Left lung (tissue), 10 donors: ENCODE results near the gene DYNLT2. TPM values are rescaled to one million over a fixed set of nuclear protein-coding genes. Genes with fewer than 3 reads are reported as not detected.

ENCODE experiments used
- ATAC-seq: fragments of 200-7000 bp; cut with Tn5 transposase; one replicate; pipeline ENCODE4 v1.9.1; 2020; ENCODE audit warnings: moderate library complexity
- DNase-seq, 4 donors: peaks; one replicate each; pipeline ENCODE4 v3.0.0-alpha.2; 2013 to 2020
- H3K27ac ChIP-seq, 2 donors: fragments of 200-600 bp; sonication (generic) in 1 of 2; one replicate each; pipeline versions ENCODE4 v1.5.0 to v1.8.0; 2020 to 2021
- H3K27me3 ChIP-seq, 2 donors: fragments of 200-600 bp; sonication (generic) in 1 of 2; one replicate each; pipeline versions ENCODE4 v1.5.0 to v1.8.0; 2020 to 2021
- H3K36me3 ChIP-seq, 2 donors: fragments of 200-600 bp; sonication (generic) in 1 of 2; one replicate each; pipeline versions ENCODE4 v1.5.0 to v1.8.0; 2020 to 2021
- H3K4me1 ChIP-seq, 2 donors: fragments of 200-600 bp; one replicate each; pipeline ENCODE4 v1.8.0; 2021
- H3K4me3 ChIP-seq, 2 donors: fragments of 200-600 bp; sonication (generic) in 1 of 2; one replicate each; pipeline versions ENCODE4 v1.5.0 to v1.8.0; 2020 to 2021; ENCODE audit warnings: mild to moderate bottlenecking in 1 of 2
- H3K9me3 ChIP-seq, 2 donors: fragments of 200-600 bp; sonication (generic) in 1 of 2; one replicate each; pipeline versions ENCODE4 v1.5.0 to v1.8.0; 2020 to 2021
- intact Hi-C, 2 donors: fragments of 100-400 bp; cut with DNase I; formaldehyde crosslinking; loops; one replicate each; pipeline versions ENCODE4 v1.11.2 to v1.14.2; 2022
- polyA plus RNA-seq, 6 donors: library from polyadenylated mRNA; unstranded; fragments of 120-200 nt; gene quantifications; one replicate each; pipeline ENCODE4 v1.2.1, GENCODE V29; 2013; ENCODE audit not compliant: insufficient read length in 6 of 6
- total RNA-seq, 2 donors: library from RNA; stranded (reverse); fragmentation: NEBNext Ultra II Directional; extraction: Animal tissue kit (Norgen Biotek cat#: 25700); gene quantifications; one replicate each; pipeline ENCODE4 v1.2.1, GENCODE V29; 2021
- TF ChIP-seq, protein P1 (sequence below), 2 donors: fragments of 200-600 bp; sonication (generic) in 1 of 2; IDR thresholded peaks; one replicate each; pipeline versions ENCODE4 v1.5.0 to v1.8.0; 2021; ENCODE audit warnings: antibody characterized with exemption in 2 of 2
- donor health status: DM: no; HTN: yes; CAD: no.
- donor health status: DM: no; HTN: no; CAD: no.

Gene DYNLT2
- total and polyA plus RNA-seq, 8 donors = 1.4 to 10.6 (median 6.1) TPM

DNA sequence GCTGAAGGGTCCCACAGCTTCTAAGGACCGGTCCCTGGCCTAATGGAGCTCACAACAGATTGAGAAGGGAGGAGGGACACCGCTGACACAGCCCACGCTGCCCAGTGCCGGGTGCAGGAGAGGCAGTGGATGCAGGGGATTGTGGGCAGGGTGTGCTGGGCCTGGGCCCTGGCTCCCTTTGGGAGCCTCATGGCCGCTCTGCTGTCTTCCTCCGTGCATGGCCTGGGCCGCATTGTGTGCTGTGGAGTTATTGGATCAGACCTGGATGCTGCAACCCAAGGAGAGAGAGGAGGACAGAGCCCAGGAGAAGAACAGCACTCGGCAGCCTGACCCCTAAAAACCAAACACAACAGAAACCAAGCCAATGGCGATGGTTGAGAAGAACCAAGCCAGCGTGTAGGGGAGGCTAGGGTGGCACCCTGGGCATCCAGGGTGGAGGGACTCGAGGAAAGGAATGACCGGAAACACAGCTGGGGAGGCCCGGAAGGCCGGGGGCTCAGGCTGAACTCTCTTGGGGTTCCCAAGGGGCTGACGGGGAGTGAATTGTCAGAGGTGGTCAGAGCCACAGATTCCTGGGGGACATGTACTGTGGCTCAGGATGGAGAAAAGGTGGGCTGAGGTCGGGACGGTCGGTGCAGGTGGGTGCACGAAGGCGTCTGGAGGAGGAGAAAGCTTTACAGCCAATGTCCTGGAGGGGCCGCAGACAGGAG, 41.1 kb upstream of the DYNLT2 start:
- no peak for ATAC-seq
- DNase-seq = peak in 1 of 4 donors; percentile 58
- H3K36me3 ChIP-seq = no peaks in the 10 kb centered on the region
- H3K4me3 ChIP-seq = no peak overlapping the region
- H3K9me3 ChIP-seq = no peaks in the 10 kb centered on the region
- TF ChIP-seq, protein P1, sequence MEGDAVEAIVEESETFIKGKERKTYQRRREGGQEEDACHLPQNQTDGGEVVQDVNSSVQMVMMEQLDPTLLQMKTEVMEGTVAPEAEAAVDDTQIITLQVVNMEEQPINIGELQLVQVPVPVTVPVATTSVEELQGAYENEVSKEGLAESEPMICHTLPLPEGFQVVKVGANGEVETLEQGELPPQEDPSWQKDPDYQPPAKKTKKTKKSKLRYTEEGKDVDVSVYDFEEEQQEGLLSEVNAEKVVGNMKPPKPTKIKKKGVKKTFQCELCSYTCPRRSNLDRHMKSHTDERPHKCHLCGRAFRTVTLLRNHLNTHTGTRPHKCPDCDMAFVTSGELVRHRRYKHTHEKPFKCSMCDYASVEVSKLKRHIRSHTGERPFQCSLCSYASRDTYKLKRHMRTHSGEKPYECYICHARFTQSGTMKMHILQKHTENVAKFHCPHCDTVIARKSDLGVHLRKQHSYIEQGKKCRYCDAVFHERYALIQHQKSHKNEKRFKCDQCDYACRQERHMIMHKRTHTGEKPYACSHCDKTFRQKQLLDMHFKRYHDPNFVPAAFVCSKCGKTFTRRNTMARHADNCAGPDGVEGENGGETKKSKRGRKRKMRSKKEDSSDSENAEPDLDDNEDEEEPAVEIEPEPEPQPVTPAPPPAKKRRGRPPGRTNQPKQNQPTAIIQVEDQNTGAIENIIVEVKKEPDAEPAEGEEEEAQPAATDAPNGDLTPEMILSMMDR (IDR thresholded peaks at IDR 0.05) = no peak
- H3K27ac ChIP-seq = no peak overlapping the region
- peaks cover 3 to 17% of the 10 kb centered on the region in 2 donors for H3K4me1 ChIP-seq
- peaks cover 0 to 23% of the 10 kb centered on the region in 2 donors for H3K27me3 ChIP-seq
- intact Hi-C loops = no loop called here

DNA sequence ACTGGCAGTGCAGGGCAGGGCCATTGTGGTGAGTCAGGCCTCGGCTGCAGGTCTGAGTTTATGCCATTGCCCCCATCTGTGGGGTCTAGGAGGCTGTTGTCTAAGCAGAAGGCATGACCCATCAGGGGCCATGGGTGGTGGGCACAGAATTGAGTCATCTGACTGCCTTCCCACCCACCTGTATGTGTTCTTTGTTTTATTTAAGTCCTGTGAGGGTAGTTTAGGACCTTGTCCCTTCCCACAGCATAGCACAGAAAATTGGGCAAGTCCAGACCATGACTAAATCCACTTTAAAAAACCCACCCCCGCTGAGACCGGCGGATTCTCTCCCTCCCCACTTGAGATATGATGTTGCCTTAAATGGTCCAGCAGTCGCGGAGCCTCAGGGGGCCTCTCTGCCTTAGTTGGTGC, 40.4 kb upstream of the DYNLT2 start:
- TF ChIP-seq, protein P1 (IDR thresholded peaks at IDR 0.05) = no peak
- Histone ChIP-seq H3K27me3 (peaks cover 0 to 23% of the 10 kb centered on the region in 2 donors), H3K27ac (no peak overlapping the region), H3K4me1 (peaks cover 3 to 17% of the 10 kb centered on the region in 2 donors), H3K4me3 (no peak overlapping the region), H3K36me3 (no peaks in the 10 kb centered on the region), H3K9me3 (no peaks in the 10 kb centered on the region)
- intact Hi-C loops = no loop called here
- no peak for DNase-seq
- ATAC-seq = no peak

DNA sequence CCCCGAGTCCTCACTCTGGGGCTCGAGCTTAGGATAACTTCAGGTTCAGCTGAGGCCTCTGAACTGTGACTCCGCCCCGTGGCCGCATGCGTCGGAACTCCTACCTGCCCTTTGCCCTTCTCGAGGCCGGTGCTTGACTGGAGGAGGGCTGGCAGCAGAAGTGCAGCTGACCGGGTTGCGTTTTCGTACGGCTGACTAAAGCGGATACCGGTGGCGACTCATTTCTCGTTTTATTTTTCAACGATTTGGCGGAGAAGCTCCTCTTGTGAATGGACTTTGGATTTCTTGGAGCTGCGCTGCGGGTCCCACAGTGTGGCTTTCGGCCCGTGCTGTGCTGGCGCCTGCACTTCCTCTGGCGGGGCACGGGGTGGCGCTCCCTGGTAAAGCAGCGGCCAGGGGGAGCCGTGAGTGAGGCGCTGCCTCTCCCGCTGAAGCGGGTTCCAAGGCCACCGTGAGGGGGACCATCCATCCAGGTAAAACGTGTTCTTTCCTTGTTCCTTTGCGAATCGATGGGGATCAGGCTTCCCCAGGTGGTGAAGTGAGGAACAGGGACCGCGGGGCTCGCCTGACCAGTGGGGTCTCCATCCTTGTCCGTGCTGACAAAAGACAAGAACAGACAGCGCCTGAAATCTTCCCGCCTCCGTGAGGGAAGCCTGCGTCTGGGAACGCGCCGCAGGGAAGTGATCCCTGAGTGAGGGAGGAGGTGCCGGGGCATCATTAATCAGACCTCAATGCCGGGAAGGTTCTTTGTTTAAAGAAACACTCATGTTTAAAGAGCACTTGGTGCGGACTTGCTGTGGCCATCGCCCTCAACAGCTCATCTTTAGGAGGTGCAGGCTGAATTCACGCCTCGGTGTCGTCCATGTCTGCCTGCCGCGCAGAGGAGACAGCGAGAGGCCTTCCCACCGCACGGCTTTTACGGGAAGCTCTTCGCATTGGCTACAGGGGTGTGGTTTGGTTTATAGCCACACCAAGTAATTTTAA, 38.9 kb upstream of the DYNLT2 start:
- intact Hi-C loops = loop anchor here in 1 of 2 donors (10.0 kb wide), 1 partner anchor 735 kb away; no protein-coding TSS in a partner anchor
- peaks cover 3 to 17% of the 10 kb centered on the region in 2 donors for H3K4me1 ChIP-seq
- H3K9me3 ChIP-seq = no peaks in the 10 kb centered on the region
- ATAC-seq (peak; percentile 99), DNase-seq (peak; percentile 68 to 93 (median 71))
- peaks cover 0 to 23% of the 10 kb centered on the region in 2 donors for H3K27me3 ChIP-seq
- peak overlapping the region; percentile 26 to 44 for H3K4me3 ChIP-seq
- TF ChIP-seq, protein P1 (IDR thresholded peaks at IDR 0.05) = peak; percentile 92 to 95
- H3K27ac ChIP-seq = peak overlapping the region; percentile 55 to 61
- H3K36me3 ChIP-seq = no peaks in the 10 kb centered on the region

DNA sequence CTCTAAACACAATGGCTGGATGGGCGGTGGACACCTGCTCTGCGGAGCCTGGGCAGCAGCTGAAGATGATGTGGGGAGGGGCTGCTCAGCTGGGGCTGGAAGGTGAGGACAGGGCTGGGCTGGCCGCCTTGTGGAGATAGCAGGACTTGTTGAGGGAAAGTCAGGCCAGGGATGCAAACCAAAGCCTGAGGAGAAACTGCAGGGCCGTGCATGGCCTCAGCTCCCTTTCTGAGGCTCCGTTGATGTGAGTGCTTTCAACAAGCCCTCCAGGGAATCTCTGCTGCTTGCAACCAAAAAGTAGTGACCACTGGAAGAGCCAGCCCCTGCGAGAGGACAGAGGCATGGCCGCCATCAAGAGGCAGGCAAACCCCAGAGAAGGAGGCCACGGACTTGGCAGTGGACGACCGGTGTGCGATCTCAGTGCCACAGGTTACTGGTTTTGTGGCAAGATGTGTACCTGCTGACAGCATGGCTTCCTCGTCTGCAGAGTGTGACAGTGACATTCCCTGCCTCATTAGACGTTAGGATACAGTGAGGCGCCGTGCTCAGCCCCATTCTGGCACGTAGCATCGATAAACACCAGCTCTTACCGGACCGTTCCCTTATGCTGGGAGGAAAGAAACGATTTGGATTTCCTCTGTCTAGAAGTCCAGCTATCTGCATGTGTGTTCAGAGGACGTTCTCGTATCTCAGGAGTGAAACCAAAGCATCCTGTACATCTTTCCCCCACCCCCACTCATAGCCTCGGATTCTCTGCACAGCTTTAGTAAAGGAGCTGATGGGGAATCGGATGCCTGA, 38.0 kb upstream of the DYNLT2 start:
- H3K9me3 ChIP-seq = no peaks in the 10 kb centered on the region
- no peak for ATAC-seq
- peak in 1 of 4 donors; percentile 49 for DNase-seq
- H3K27me3 ChIP-seq = peaks cover 0 to 23% of the 10 kb centered on the region in 2 donors
- peak overlapping the region; percentile 26 to 44 for H3K4me3 ChIP-seq
- H3K27ac ChIP-seq = no peak overlapping the region
- intact Hi-C loops = loop anchor here in 1 of 2 donors (10.0 kb wide), 1 partner anchor 735 kb away; no protein-coding TSS in a partner anchor
- H3K36me3 ChIP-seq = peaks cover 0 to 3% of the 10 kb centered on the region in 2 donors
- TF ChIP-seq, protein P1 (IDR thresholded peaks at IDR 0.05) = no peak
- H3K4me1 ChIP-seq = peaks cover 3 to 17% of the 10 kb centered on the region in 2 donors
